ENCODE measurements around the gene RFC4.
"Not testable (repeated sequence)": the region's sequence is repeated elsewhere in the genome, so short reads cannot be mapped to it uniquely, and the experiment has no call there.

RFC4 gene, protein sequence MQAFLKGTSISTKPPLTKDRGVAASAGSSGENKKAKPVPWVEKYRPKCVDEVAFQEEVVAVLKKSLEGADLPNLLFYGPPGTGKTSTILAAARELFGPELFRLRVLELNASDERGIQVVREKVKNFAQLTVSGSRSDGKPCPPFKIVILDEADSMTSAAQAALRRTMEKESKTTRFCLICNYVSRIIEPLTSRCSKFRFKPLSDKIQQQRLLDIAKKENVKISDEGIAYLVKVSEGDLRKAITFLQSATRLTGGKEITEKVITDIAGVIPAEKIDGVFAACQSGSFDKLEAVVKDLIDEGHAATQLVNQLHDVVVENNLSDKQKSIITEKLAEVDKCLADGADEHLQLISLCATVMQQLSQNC

DNA sequence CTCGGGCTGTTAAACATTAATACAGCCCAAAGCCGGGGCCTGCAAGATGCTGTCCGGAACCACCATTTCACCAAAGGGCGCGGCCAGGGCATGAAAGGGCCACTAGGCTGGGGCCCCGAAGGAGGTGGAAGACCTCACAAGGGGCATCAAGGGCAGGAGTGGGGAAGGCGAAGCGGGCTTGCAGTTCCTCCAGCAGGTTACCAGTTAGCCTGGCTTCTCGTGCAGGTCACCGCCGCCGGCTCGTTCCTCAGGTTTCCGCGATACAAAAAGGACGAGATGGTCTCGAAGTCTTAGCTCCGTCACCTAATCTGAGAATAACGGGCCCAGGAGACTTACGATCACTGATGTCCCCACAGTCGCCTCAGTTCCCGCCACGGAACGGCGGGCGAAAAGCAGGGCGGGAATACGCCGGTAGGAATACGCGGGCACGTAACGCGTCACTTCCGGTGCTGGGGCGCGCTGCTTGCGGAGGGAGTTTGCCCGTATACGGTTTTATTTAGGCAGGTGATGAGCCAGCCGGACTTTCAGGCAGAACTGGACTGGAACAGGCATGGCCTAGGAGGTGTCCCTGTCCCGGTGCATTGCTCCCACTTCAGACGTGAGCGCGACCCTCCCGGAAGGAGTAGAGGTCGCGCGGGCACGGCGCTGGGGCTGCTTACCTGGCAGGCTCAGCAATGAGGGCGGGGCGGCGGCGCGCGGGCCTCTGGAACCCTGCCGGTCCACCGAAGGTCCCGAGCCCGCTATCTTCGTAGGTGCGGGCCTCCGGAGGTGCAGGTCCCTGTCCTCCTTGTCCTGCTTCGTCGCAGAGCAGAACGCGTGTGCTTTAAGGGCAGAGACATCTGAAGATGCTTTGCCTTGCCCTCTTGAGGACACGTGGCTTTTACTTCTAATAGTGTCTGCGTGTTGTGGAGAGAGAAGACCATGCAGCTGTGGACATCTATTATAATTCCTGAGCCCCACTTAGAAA, at the start of gene RFC4:
Gene RFC4 (minus strand): TSS at position 394 of the 967 bp plus-strand sequence. CDS start 1,769 bp downstream, outside the sequence.
- DNase-seq (ENCODE audit: low spot score): peak; percentile 90

GRCh38 chr3:186854954-186855353, 48.7 kb upstream of the RFC4 start:
- DNase-seq (ENCODE audit: low spot score): no peak

- no peak for DNase-seq (ENCODE audit: low spot score)
Observed at GRCh38 chr3:186854146-186854545, 47.9 kb upstream of the RFC4 start.

DNA sequence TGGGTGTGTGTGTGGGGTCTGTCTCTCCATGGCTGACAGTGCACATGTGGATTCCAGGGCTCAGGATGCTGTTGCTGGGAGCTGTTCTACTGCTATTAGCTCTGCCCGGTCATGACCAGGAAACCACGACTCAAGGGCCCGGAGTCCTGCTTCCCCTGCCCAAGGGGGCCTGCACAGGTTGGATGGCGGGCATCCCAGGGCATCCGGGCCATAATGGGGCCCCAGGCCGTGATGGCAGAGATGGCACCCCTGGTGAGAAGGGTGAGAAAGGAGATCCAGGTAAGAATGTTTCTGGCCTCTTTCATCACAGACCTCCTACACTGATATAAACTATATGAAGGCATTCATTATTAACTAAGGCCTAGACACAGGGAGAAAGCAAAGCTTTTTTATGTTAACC, 46.7 kb upstream of the RFC4 start:
- no peak for DNase-seq (ENCODE audit: low spot score)

DNA sequence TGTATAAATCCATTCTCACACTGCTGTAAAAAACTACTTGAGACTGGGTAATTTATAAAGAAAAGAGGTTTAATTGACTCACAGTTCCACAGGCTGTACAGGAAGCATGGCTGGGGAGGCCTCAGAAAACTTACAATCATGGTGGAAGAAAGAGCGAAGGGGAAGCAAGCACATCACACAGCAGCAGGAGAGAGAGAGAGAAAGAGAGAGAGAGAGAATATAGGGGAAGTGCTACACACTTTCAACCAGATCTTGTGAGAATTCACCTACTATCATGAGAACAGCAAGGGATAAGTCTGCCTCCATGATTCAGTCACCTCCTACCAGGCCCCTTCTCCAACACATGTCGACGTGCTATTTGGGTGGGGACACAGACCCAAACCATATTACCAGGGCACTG, 45.6 kb upstream of the RFC4 start:
- DNase-seq (ENCODE audit: low spot score): not testable (repeated sequence)

- peak; percentile 48 for DNase-seq (ENCODE audit: low spot score)
Observed at GRCh38 chr3:186849374-186849975, 43.2 kb upstream of the RFC4 start.

- DNase-seq (ENCODE audit: low spot score): no peak
Observed at GRCh38 chr3:186847437-186847836, 41.2 kb upstream of the RFC4 start.

DNA sequence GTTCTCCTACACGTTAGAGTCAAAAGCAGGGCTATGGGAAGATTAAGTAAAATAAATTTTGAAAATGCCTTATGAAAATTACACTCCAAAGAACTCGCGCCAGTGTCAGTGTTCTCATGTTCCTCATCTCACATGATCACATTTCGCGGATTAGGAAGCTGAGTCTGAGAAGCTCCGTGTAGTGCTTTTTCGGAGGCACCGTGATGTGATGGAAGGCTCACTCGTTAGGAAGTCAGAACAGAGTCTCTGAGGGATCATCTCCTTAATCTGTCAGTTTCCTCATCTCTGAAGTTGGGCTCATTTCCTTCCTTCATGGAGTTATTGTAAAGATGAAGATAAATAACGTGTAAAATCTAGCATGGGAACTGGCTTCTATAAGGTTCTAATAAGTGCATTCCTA, 39.5 kb upstream of the RFC4 start:
- no peak for DNase-seq (ENCODE audit: low spot score)

- no peak for DNase-seq (ENCODE audit: low spot score)
Observed at GRCh38 chr3:186844908-186845307, 38.6 kb upstream of the RFC4 start.

DNA sequence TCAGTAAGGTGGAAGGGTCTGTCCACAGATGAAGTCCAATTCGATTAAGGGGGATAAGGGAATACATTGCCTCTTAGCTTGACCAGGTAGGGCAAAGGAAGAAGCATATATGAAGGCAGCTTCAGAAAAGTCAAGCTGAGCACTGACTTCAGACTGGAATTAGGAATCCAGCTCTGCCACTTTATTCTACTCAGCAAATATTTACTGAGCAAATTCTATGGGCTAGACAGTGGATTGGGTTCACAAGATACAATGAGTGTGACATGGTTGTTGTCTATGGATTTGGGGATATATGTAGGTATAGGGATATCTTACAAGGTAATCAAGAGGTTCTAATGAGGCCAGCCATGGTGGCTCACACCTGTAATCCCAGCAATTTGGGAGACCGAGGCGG, 36.8 kb upstream of the RFC4 start:
- no peak for DNase-seq (ENCODE audit: low spot score)

GRCh38 chr3:186842426-186843038, 36.2 kb upstream of the RFC4 start, which contains the start of gene ADIPOQ:
TSS of gene ADIPOQ (plus strand) at chr3:186842710. CDS start at chr3:186853059, 10,349 bp downstream.
- DNase-seq (ENCODE audit: low spot score): no peak

GRCh38 chr3:186841620-186842019, 35.3 kb upstream of the RFC4 start:
- no peak for DNase-seq (ENCODE audit: low spot score)

- DNase-seq (ENCODE audit: low spot score): no peak
Observed at GRCh38 chr3:186839874-186840641, 33.8 kb upstream of the RFC4 start.

DNA sequence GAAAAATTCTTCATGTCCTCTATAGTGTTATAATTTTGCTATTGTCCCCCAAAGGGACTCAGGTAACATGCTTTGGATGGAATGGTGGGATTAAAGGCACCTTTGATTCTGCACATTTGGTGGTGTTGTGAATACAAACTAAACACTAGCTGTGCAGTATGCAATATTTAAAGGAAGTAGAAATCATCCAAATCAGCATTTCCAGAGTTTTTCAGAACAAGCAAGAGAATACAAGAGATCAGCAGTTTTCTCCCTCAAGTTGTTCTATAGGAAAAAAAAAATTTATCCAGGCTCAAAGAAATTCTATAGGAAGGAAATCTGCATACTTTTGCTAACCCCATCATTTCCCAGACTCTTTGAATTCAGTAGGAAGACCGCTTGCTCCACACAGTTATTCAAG, 26.0 kb upstream of the RFC4 start:
- no peak for DNase-seq (ENCODE audit: low spot score)

DNA sequence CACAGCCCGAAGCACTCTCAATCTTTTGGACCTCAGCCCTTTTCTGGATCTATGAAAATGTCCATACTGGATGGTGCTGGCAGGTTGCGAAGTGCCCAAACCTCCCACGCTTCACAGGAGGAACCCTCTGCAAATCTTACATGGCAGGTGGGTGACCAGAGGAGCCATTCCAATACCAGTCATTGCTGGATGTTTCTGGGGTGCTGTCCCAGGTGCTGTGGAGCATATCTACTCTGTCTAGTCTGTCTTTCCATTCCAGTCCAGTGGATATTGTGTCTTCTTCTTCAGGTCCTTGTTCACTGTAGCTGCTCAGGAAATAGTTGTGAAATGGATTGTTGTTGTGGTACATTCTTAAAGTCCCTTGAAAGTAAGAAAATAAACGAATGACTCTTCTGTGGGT, 25.5 kb upstream of the RFC4 start:
- no peak for DNase-seq (ENCODE audit: low spot score)

GRCh38 chr3:186828340-186828739, 22.1 kb upstream of the RFC4 start:
- DNase-seq (ENCODE audit: low spot score): no peak

DNA sequence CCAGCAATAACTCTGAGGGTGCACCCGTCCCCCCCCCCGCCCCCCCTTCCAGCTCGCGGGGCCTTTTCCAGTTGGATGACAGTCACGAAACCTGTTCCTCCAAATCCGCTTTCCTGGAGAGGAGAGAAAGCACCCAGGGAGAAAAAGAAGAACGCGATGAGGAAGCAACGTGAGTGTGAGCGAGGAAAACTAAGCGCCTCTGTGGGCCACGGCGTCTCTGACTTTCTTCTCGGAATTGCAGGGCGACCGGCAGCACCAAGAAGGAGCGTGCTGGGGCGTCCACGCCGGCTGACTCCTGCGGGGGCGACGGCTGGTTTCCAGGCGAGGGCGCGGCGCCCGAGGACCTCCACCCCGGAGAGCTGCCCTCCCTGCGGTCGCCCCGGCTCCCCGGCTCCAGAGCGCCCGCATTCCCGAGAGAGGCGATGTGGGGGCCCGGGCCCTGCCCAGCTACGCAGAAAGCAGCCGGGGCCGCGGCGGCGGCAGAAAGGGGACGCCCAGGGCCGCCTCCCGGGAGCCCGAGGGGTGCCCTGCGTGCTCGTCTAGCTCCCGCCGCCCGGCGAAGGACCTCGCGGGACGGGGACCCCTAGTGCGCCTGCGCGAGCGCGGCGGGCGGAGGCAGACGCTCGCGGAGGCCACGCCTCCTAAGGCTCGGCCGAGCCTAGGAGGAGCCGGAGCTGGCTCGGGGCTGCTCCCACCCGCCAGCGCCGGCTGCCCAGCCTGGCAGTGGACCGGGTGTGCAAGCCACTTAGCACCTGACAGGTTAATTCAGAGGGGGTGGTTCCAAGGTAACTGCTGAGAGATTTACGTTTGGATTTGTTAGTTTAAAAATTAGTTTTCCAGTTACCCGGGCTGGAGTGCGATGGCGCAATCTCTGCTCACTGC, 20.9 kb upstream of the RFC4 start:
- DNase-seq (ENCODE audit: low spot score): peak; percentile 100

DNA sequence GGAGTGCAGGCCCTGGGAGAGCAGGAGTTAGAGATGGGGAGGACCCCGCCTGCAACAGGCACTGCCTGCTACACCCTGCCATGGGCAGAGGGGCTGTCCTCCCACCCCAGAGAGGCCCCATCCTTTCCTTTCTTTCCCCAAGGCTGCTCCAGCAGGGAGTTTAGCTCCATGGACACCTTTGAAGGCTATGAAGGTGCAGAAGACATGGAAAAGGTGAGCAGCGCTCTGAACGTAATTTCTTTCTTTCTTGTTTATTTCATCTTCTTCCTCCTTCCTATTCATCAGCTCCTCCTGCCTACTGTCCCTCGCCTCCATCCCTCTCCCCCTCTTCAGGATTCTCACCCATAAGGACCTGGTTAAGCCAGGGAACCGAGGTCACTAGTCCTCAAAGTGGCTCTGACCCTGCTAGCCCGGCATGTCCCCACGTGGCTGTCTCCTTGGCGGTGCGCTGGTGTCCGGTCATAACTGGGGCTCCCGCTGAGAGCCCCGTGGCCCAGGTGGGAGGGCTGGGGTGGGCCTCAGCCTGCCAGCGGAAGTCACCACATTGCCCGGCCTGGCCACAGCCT, 20.2 kb upstream of the RFC4 start:
- DNase-seq (ENCODE audit: low spot score): no peak

DNA sequence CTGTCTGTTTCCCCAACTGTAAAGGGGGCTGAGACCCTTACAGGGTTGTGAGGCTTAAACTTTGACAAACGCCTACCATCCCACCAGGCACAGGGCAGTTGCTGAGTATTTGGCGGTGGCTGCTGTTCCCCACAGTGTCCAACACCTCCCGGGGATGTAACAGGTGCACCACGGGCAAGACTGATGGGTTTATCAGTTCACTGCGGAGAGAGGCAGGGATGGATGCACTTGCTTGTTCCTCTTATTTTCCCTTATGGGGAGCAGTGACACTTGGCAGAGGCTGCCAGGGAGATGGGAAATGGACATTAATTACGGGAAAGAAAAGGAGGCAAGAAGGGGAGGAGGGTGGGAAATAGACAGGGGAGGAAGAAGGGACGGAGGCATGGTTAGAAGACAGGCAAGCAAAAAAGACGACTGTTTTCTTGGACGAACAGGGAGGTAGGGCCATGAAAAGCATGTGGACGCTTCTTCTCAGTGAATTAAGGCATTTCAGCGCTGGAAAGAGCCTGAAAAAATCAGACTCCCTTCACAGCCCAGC, 19.7 kb upstream of the RFC4 start:
- no peak for DNase-seq (ENCODE audit: low spot score)
